ENCODE data around the gene ULBP2.
"Not testable (repeated sequence)": the region's sequence is repeated elsewhere in the genome, so short reads cannot be mapped to it uniquely, and the experiment has no call there.

Gene ULBP2

GRCh38 chr6:149927025-149927424 is 14.8 kb upstream of the ULBP2 start:
- not testable (repeated sequence) for DNase-seq

- no peak for DNase-seq
These were observed 12.4 kb upstream of the ULBP2 start for GRCh38 chr6:149929422-149929821.

GRCh38 chr6:149931501-149931900 is 10.3 kb upstream of the ULBP2 start:
- DNase-seq, result no peak

- DNase-seq, result no peak
These were observed 8.8 kb upstream of the ULBP2 start for GRCh38 chr6:149933036-149933435.

- DNase-seq, result no peak
These were observed 8.4 kb upstream of the ULBP2 start for GRCh38 chr6:149933461-149933860.

GRCh38 chr6:149934249-149935156 is 7.3 kb upstream of the ULBP2 start:
- DNase-seq, result no peak

GRCh38 chr6:149935246-149935645 is 6.6 kb upstream of the ULBP2 start:
- no peak for DNase-seq

GRCh38 chr6:149935668-149936067 is 6.1 kb upstream of the ULBP2 start:
- no peak for DNase-seq

- DNase-seq, result no peak
These were observed 5.1 kb upstream of the ULBP2 start for GRCh38 chr6:149936743-149937142.

- DNase-seq, result not testable (repeated sequence)
These were observed 3.7 kb upstream of the ULBP2 start for GRCh38 chr6:149938013-149938570.

- DNase-seq, result no peak
These were observed 3.1 kb upstream of the ULBP2 start for GRCh38 chr6:149938571-149939355.

- no peak for DNase-seq
These were observed 2.5 kb upstream of the ULBP2 start for GRCh38 chr6:149939356-149939648.

- DNase-seq, result no peak
These were observed 1.7 kb upstream of the ULBP2 start for GRCh38 chr6:149939909-149940671.

- no peak for DNase-seq
These were observed 1.2 kb upstream of the ULBP2 start for GRCh38 chr6:149940672-149940982.

GRCh38 chr6:149942461-149942829 is 631 bp downstream of the ULBP2 start:
- no peak for DNase-seq

- DNase-seq, result not testable (repeated sequence)
These were observed 1.5 kb downstream of the ULBP2 start for GRCh38 chr6:149943321-149943720.

GRCh38 chr6:149945276-149945675 is 3.5 kb downstream of the ULBP2 start:
- not testable (repeated sequence) for DNase-seq

GRCh38 chr6:149946631-149947030 is 4.8 kb downstream of the ULBP2 start:
- DNase-seq, result not testable (repeated sequence)

- not testable (repeated sequence) for DNase-seq
These were observed 5.7 kb downstream of the ULBP2 start for GRCh38 chr6:149947533-149947932.

GRCh38 chr6:149948011-149948410 is 6.2 kb downstream of the ULBP2 start:
- no peak for DNase-seq

- DNase-seq, result no peak
These were observed 6.8 kb downstream of the ULBP2 start for GRCh38 chr6:149948616-149949015.

GRCh38 chr6:149950423-149950822 is 8.6 kb downstream of the ULBP2 start:
- no peak for DNase-seq

- DNase-seq, result no peak
These were observed 9.3 kb downstream of the ULBP2 start for GRCh38 chr6:149951096-149951495.

Measured in NCI-H510A (cell line).